AG09319 (cell line): Measurements from ENCODE around the gene FOLR1.

Experiments used
- DNase-seq: peaks from one replicate; pipeline ENCODE4 v3.0.0-alpha.2; 2010; ENCODE audit warnings: low read depth; ENCODE audit errors: extremely low read depth
- CTCF ChIP-seq: IDR thresholded peaks from 2 replicates; pipeline ENCODE4 v1.5.1; 2011; ENCODE audit warnings: low read depth, mild to moderate bottlenecking, inconsistent platforms, low read length, moderate library complexity

Gene FOLR1

GRCh38 chr11:72231396-72232259, 39.7 kb downstream of the FOLR1 start:
- TF ChIP-seq CTCF: no peak
- DNase-seq: no peak

GRCh38 chr11:72232260-72233055, 40.5 kb downstream of the FOLR1 start:
- DNase-seq: no peak
- TF ChIP-seq CTCF: no peak

GRCh38 chr11:72233056-72233772, 41.3 kb downstream of the FOLR1 start:
- no peak for TF ChIP-seq CTCF
- no peak for DNase-seq

GRCh38 chr11:72233773-72234513, 42.0 kb downstream of the FOLR1 start:
- no peak for DNase-seq
- TF ChIP-seq CTCF: no peak

GRCh38 chr11:72234514-72234830, 42.5 kb downstream of the FOLR1 start:
- DNase-seq: no peak
- no peak for TF ChIP-seq CTCF

- no peak for DNase-seq
- TF ChIP-seq CTCF: no peak
Observed at GRCh38 chr11:72234920-72235319, 43.0 kb downstream of the FOLR1 start.
